GM10266 (cell line): ENCODE results near the gene NAT8.
"Not testable (repeated sequence)": the region's sequence is repeated elsewhere in the genome, so short reads cannot be mapped to it uniquely, and the experiment has no call there.

Experiments
- DNase-seq: peaks from one replicate; pipeline ENCODE4 v3.0.0; 2012; ENCODE audit errors: extremely low spot score
- TF ChIP-seq, protein P1 (sequence below): IDR thresholded peaks from 2 replicates; pipeline ENCODE4 v1.5.1; 2012; ENCODE audit warnings: mild to moderate bottlenecking, low read depth; ENCODE audit not compliant: control insufficient read depth, insufficient read depth; ENCODE audit errors: missing control alignments

Gene NAT8

GRCh38 chr2:73614105-73614504 is 28.1 kb downstream of the NAT8 start:
- no peak for DNase-seq
- TF ChIP-seq, protein P1, sequence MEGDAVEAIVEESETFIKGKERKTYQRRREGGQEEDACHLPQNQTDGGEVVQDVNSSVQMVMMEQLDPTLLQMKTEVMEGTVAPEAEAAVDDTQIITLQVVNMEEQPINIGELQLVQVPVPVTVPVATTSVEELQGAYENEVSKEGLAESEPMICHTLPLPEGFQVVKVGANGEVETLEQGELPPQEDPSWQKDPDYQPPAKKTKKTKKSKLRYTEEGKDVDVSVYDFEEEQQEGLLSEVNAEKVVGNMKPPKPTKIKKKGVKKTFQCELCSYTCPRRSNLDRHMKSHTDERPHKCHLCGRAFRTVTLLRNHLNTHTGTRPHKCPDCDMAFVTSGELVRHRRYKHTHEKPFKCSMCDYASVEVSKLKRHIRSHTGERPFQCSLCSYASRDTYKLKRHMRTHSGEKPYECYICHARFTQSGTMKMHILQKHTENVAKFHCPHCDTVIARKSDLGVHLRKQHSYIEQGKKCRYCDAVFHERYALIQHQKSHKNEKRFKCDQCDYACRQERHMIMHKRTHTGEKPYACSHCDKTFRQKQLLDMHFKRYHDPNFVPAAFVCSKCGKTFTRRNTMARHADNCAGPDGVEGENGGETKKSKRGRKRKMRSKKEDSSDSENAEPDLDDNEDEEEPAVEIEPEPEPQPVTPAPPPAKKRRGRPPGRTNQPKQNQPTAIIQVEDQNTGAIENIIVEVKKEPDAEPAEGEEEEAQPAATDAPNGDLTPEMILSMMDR, result no peak

DNA sequence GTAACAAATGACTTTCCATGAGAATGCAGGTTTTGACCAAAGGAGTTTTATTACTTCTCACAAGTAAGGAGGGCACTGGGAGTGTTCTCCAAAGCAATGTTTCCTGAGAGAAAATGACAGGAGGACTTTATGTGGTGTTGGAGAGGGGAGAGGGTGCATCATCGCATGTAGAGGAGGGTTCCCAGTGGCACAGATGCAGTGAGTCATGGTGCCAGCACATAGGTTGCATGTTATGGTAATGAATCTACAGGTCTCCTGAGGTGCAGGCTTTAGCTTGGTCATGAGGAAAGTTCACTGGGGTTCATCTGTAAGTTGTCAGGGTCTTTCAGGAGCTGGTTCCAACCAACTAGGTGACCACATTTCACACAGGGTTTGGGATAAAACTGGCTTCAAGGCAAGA is 30.4 kb downstream of the NAT8 start:
- TF ChIP-seq, protein P1, result no peak
- DNase-seq, result no peak

- TF ChIP-seq, protein P1, result no peak
- DNase-seq, result no peak
Observed at GRCh38 chr2:73611193-73611592, 31.0 kb downstream of the NAT8 start.

DNA sequence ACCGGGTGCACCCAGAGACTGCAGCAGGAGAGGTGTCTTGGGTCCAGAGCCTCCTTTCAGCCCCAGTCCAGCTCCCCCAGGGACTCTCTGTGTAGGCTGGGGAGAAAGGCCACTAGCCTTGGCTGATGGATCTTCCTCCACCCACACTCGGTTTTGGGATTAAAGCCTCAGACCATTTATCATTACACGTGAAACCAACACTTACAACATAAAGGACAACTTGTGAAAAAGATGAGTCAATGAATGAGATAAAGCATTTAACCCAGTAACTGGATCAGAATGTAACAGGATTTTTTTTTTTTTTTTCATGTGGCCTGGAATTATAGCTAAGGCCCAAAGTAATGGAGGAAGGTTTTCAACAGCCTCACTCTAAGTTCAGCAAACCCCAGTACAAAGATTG is 32.1 kb downstream of the NAT8 start:
- TF ChIP-seq, protein P1, result no peak
- DNase-seq, result no peak

GRCh38 chr2:73604589-73604988 is 37.6 kb downstream of the NAT8 start:
- not testable (repeated sequence) for DNase-seq

DNA sequence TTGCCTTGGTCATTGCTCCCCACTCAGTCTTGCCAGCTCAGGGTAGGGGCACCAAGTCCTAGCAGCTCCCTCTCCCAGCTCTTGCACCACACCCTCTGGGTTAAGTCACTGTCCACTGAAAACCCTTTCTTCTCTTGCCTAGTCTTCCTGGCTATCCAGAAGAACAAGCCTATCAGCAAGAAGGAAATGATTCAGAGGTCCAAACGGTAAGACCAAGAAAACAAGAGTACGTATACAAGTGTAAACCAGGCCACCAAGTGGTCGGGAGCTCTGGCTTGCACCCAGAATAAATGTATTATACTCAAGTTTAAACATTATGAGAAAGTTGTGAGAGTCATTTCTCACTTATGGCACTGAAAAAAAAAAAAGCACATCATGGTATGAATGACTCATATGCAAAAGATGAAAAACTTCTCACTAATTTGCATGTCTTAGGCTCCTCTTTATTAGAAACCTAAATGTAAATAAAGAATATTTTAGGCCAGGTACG is 39.1 kb downstream of the NAT8 start:
- not testable (repeated sequence) for DNase-seq

- DNase-seq, result no peak
- TF ChIP-seq, protein P1, result no peak
Observed at GRCh38 chr2:73601780-73602179, 40.4 kb downstream of the NAT8 start.

GRCh38 chr2:73594251-73594650 is 48.0 kb downstream of the NAT8 start:
- DNase-seq, result no peak
- TF ChIP-seq, protein P1, result no peak
